AG04450 (cell line): Measurements from ENCODE around the gene MAGEA8. TPM values are rescaled to one million over a fixed set of nuclear protein-coding genes. Genes with fewer than 3 reads are reported as not detected.
"Not testable (repeated sequence)": the region's sequence is repeated elsewhere in the genome, so short reads cannot be mapped to it uniquely, and the experiment has no call there.

Source experiments
- CTCF ChIA-PET: fragments of 300-600, 350-600 bp; formaldehyde crosslinking; extraction: SDS; loops from one replicate; lab custom pipeline; 2022; ENCODE audit warnings: antibody characterized with exemption, inconsistent platforms; lab: Charles Lee
- POLR2A ChIA-PET: fragments of 350-600 bp; formaldehyde crosslinking; extraction: SDS; loops from one replicate; lab custom pipeline; 2021; ENCODE audit warnings: antibody characterized with exemption, inconsistent platforms; lab: Yijun Ruan, JAX
- DNase-seq: peaks from one replicate; pipeline ENCODE4 v3.0.0-alpha.2; 2011; ENCODE audit warnings: low read depth, low spot score
- H3K27ac ChIP-seq: one replicate; pipeline ENCODE4 v1.5.1; 2012; ENCODE audit warnings: low read depth, low read length, control low read depth
- H3K27me3 ChIP-seq: one replicate; pipeline ENCODE4 v1.6.0; 2012; ENCODE audit warnings: low read length; ENCODE audit not compliant: control insufficient read depth, insufficient read depth
- H3K4me3 ChIP-seq: 2 replicates; pipeline ENCODE4 v1.5.1; 2011; ENCODE audit warnings: mild to moderate bottlenecking, low read depth, low read length, control low read depth
- H3K9me3 ChIP-seq: 2 replicates; pipeline ENCODE4 v1.5.1; 2012; ENCODE audit warnings: low read length; ENCODE audit not compliant: control insufficient read depth, insufficient read depth
- polyA plus RNA-seq: library from polyadenylated mRNA; depleted of rRNA; stranded (reverse); fragments of >200 nt; gene quantifications from 2 replicates; pipeline ENCODE4 v1.2.3, GENCODE V29; 2011
- TF ChIP-seq, protein P1 (sequence below): IDR thresholded peaks from 2 replicates; pipeline ENCODE4 v1.5.1; 2011; ENCODE audit warnings: low read depth, low read length, control low read depth, inconsistent platforms

The MAGEA8 gene
- polyA plus RNA-seq, 1 experiment: not detected

DNA sequence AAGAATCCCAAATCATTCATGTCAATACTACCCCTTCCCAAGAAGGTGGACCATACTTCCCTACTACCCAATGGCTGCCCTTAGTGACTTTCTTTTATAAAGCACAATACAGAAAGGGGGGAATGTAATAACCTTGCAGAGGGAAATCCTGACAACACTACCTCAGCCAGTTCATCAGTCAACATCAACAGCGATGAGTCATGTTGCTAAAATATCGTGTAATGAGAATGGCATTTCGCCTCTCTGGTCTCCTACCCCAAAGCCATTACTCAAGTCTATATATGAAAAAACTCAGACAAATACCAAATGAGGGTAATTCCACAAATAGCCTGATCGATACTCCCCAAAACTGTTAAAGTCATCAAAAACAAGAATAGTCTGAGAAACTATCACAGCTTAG, 3.3 kb upstream of the MAGEA8 start:
- POLR2A ChIA-PET: no interaction called here

DNA sequence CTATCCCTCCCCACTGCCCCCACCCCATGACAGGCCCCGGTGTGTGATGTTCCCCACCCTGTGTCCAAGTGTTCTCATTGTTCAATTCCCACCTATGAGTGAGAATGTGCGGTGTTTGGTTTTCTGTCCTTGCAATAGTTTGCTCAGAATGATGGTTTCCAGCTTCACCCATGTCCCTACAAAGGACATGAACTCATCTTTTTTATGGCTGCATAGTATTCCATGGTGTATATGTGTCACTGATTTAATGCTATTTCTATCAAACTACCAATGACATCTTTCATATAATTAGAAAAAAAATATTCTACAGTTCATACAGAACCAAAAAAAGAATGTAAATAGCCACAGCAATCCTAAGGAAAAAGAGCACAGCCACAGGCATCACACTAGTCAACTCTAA, 9.8 kb downstream of the MAGEA8 start:
- H3K27ac ChIP-seq, POLR2A ChIA-PET, H3K9me3 ChIP-seq, DNase-seq, H3K4me3 ChIP-seq, H3K27me3 ChIP-seq, CTCF ChIA-PET: not testable (repeated sequence)

More for the DNA sequence above, 3.3 kb upstream of the MAGEA8 start:
- CTCF ChIA-PET: interaction anchor here (1.5 kb wide), 1 partner anchor 61 kb away, joined by 3 read pairs; the partner anchor contains the start of gene EOLA2
- H3K4me3 ChIP-seq: no peak overlapping the region
- H3K27me3 ChIP-seq: no peaks in the 10 kb centered on the region
- H3K9me3 ChIP-seq: no peaks in the 10 kb centered on the region
- DNase-seq: no peak
- TF ChIP-seq, protein P1, sequence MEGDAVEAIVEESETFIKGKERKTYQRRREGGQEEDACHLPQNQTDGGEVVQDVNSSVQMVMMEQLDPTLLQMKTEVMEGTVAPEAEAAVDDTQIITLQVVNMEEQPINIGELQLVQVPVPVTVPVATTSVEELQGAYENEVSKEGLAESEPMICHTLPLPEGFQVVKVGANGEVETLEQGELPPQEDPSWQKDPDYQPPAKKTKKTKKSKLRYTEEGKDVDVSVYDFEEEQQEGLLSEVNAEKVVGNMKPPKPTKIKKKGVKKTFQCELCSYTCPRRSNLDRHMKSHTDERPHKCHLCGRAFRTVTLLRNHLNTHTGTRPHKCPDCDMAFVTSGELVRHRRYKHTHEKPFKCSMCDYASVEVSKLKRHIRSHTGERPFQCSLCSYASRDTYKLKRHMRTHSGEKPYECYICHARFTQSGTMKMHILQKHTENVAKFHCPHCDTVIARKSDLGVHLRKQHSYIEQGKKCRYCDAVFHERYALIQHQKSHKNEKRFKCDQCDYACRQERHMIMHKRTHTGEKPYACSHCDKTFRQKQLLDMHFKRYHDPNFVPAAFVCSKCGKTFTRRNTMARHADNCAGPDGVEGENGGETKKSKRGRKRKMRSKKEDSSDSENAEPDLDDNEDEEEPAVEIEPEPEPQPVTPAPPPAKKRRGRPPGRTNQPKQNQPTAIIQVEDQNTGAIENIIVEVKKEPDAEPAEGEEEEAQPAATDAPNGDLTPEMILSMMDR: no peak
- H3K27ac ChIP-seq: no peak overlapping the region

DNA sequence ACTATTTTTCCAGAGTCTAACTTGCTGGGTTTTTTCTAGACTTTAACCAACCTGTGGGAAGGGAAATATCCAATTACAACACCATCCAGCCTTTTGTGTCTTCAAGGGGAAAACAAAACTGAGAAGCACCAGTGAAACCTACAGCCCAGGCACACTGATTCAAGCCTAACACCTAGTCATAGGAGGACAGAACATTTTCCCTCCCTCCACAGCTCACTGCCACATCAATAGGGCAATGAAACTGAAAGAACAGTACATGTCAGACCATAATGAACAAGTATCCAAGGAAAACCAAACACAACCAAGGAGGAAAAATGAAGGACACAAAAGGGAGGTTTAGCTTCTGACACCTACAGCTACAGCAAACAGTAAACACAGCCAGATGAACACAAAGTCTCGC, 17.6 kb downstream of the MAGEA8 start:
- TF ChIP-seq, protein P1: no peak
- ChIA-PET POLR2A (no interaction called here), CTCF (no interaction called here)
- DNase-seq: no peak
- H3K27me3 ChIP-seq: no peaks in the 10 kb centered on the region
- no peaks in the 10 kb centered on the region for H3K9me3 ChIP-seq
- no peak overlapping the region for H3K4me3 ChIP-seq
- H3K27ac ChIP-seq: no peak overlapping the region

DNA sequence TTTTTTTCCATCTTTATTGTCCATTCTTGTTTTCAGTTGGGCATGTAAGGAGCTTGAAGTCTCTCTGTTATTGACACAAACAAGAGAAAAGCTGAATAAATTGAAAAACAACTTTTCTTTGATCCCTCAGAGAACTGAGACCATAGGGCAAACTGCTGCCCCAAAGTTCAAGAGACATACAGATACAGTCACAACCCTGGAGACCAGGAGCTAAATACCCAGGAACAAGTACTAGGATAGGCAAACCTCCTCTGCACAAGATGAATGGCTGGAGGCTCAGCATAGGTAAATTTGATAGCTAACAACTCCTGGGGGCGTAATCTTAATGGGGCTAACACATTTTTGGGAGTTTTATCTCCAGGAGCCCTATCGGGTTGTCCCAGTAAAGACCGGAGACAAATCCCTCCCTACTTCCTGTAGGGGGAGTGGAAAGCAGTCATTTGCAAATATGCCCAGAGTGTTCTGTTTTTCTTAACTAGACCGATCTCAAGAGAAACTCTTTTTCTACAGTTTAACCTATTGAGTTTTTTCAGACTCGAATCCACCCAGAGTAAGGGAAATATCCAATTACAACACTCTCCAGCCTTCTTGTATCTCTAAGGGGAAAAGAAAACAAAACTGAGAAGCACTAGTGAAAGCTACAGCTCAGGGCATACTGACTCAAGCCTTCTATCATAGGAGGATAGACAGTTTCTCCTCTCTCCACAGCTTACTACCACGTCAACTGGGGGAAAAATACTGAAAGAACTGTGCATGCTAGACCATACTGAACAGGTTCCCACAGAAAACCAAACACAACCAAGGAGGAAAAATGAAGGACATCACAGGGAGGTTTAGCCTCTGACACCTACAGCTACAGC, 23.1 kb downstream of the MAGEA8 start:
- ChIA-PET CTCF (interaction anchor here (1.5 kb wide), 1 partner anchor 34 kb away, joined by 6 read pairs; the partner anchor contains the start of gene EOLA2), POLR2A (no interaction called here)
- DNase-seq: no peak
- no peak overlapping the region for H3K27ac ChIP-seq
- H3K9me3 ChIP-seq: no peaks in the 10 kb centered on the region
- TF ChIP-seq, protein P1: peak; percentile 37; the same call in 1 of the 2 replicates
- H3K4me3 ChIP-seq: peak overlapping the region; percentile 27; the same call in 1 of the 2 replicates
- no peaks in the 10 kb centered on the region for H3K27me3 ChIP-seq

DNA sequence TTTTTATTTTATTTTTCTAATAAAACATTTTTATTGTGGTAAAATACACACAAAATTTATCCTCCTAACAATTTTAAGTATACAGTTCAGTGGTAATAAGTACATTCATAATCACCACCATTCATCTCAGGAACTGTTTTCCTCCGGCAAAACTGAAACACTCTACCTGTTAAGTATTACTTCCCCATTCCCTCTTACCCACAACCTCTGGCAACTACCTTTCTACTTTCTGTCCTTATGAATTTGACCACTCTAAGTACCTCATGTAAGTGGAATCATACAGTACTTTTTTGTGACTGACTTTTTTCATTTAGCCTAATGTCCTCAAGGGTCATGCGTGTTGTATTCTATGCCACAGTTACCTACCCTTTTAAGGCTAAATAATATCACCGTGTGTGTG, 27.3 kb downstream of the MAGEA8 start:
- Histone ChIP-seq H3K4me3 (no peak overlapping the region), H3K27ac (no peak overlapping the region), H3K9me3 (no peaks in the 10 kb centered on the region), H3K27me3 (no peaks in the 10 kb centered on the region)
- no peak for DNase-seq
- TF ChIP-seq, protein P1: no peak
- ChIA-PET CTCF (no interaction called here), POLR2A (no interaction called here)
